K562 (cell line): ENCODE results near the gene NCKIPSD. TPM values are rescaled to one million over a fixed set of nuclear protein-coding genes. Genes with fewer than 3 reads are reported as not detected.
A peak's percentile ranks its signal among the peaks of the same experiment; 100 is the strongest.
"Not testable (repeated sequence)": the region's sequence is repeated elsewhere in the genome, so short reads cannot be mapped to it uniquely, and the experiment has no call there.

Source experiments
- ATAC-seq: fragments of 200-7000 bp; cut with Tn5 transposase; 3 replicates; pipeline ENCODE4 v1.9.1; 2020; ENCODE audit warnings: moderate library complexity
- BruUV-seq: library from RNA; stranded (reverse); fragments of 400-500 nt; replicated peaks from 2 replicates; lab custom pipeline; 2021; lab: Mats Ljungman, UMichigan
- CTCF ChIA-PET: fragments of 300-600 bp; formaldehyde crosslinking; extraction: SDS; loops from one replicate; lab custom pipeline; 2021; ENCODE audit warnings: low intra/inter-chr PET ratio; lab: Yijun Ruan, JAX
- POLR2A ChIA-PET: fragments of 300-600, 350-650 bp; sonication (Branson Sonifier 250); formaldehyde crosslinking; extraction: SDS; loops from one replicate; lab custom pipeline; 2021; ENCODE audit warnings: antibody characterized with exemption, inconsistent platforms; lab: Yijun Ruan, JAX
- DNase-seq, 4 experiments: peaks; one replicate each; pipeline versions ENCODE4 v3.0.0 to v3.0.0-alpha.2; 2011 to 2018; ENCODE audit warnings: low spot score in 3 of 4, mixed read lengths in 3 of 4; ENCODE audit errors: extremely low read depth in 1 of 4
- FAIRE-seq: peaks from 2 replicates; lab custom pipeline; 2011; peaks lifted over from hg19 to GRCh38; lab: Jason Lieb, UNC
- H2AFZ ChIP-seq: 2 replicates; pipeline ENCODE4 v1.6.0; 2011; ENCODE audit warnings: low read depth, low read length, control low read depth, inconsistent platforms
- H3K27ac ChIP-seq: fragments of 200-600 bp; 3 replicates; pipeline ENCODE4 v1.8.0; 2011; ENCODE audit warnings: low read depth, mild to moderate bottlenecking, control low read depth, inconsistent platforms, low read length, moderate library complexity, mixed read lengths; ENCODE audit errors: extremely low read depth
- H3K27me3 ChIP-seq, 2 experiments: fragments of 300-600 bp in 1 of 2; 2 replicates in 1 of 2; 3 replicates in 1 of 2; pipeline versions ENCODE4 v1.6.0 to v1.8.0; 2011; ENCODE audit warnings: inconsistent platforms in 2 of 2, low read length in 2 of 2, mild to moderate bottlenecking in 1 of 2, mixed read lengths in 1 of 2, moderate library complexity in 1 of 2; ENCODE audit not compliant: control insufficient read depth in 2 of 2, insufficient read depth in 2 of 2
- H3K36me3 ChIP-seq: fragments of 300-600 bp; 3 replicates; pipeline ENCODE4 v1.8.0; 2011; ENCODE audit warnings: mild to moderate bottlenecking, low read length, inconsistent platforms; ENCODE audit not compliant: control insufficient read depth, insufficient read depth
- H3K4me1 ChIP-seq, 2 experiments: fragments of 200-600 bp in 1 of 2; replicated peaks in 1 of 2; 2 replicates in 1 of 2; 3 replicates in 1 of 2; pipeline versions ENCODE4 v1.5.1 to v1.8.0; 2011; ENCODE audit warnings: inconsistent platforms in 2 of 2, low read length in 2 of 2, mild to moderate bottlenecking in 1 of 2, mixed read lengths in 1 of 2, moderate library complexity in 1 of 2; ENCODE audit not compliant: control insufficient read depth in 2 of 2, insufficient read depth in 2 of 2
- H3K4me2 ChIP-seq: 2 replicates; pipeline ENCODE4 v1.6.1; 2011; ENCODE audit warnings: low read length, control low read depth, inconsistent platforms, mixed read lengths; ENCODE audit not compliant: insufficient read depth
- H3K4me3 ChIP-seq: fragments of 200-600 bp; sonication (generic), shearing (Covaris generic); 2 replicates; pipeline ENCODE4 v1.5.1; 2016; ENCODE audit warnings: control low read depth, inconsistent platforms
- H3K79me2 ChIP-seq: fragments of 200-600 bp; 3 replicates; pipeline ENCODE4 v1.8.0; 2011; ENCODE audit warnings: low read length, inconsistent platforms; ENCODE audit not compliant: control insufficient read depth, insufficient read depth
- H3K9ac ChIP-seq, 2 experiments: 2 replicates each; pipeline versions ENCODE4 v1.6.0 to v1.6.1; 2011; ENCODE audit warnings: low read depth in 2 of 2, low read length in 2 of 2, control low read depth in 1 of 2, inconsistent platforms in 1 of 2, mild to moderate bottlenecking in 1 of 2, mixed read lengths in 1 of 2; ENCODE audit not compliant: insufficient read depth in 1 of 2
- H3K9me1 ChIP-seq: one replicate; pipeline ENCODE4 v1.6.0; 2011; ENCODE audit warnings: inconsistent platforms, mild to moderate bottlenecking, low read length, moderate library complexity; ENCODE audit not compliant: control insufficient read depth, insufficient read depth
- H3K9me3 ChIP-seq: replicated peaks from 2 replicates; pipeline ENCODE4 v1.5.1; 2011; ENCODE audit warnings: low read depth, low read length, inconsistent platforms; ENCODE audit not compliant: control insufficient read depth, insufficient read depth
- H4K20me1 ChIP-seq: replicated peaks from 2 replicates; pipeline ENCODE4 v1.6.1; 2011; ENCODE audit warnings: low read length, inconsistent platforms, mixed read lengths; ENCODE audit not compliant: control insufficient read depth, insufficient read depth
- ATF4 ChIP-seq: fragments of 450-650 bp; formaldehyde crosslinking; IDR thresholded peaks from 2 replicates; pipeline ENCODE4 v1.4.0; 2022; ENCODE audit warnings: mild to moderate bottlenecking, moderate library complexity
- BRF1 ChIP-seq: IDR thresholded peaks from 3 replicates; pipeline ENCODE4 v1.6.1; 2011; ENCODE audit warnings: borderline replicate concordance, mild to moderate bottlenecking; ENCODE audit not compliant: insufficient read length; ENCODE audit errors: extremely low read depth
- CBX1 ChIP-seq: sonication (generic); IDR thresholded peaks from 2 replicates; pipeline ENCODE4 v1.6.1; 2016; ENCODE audit warnings: antibody characterized with exemption, low read depth, mild to moderate bottlenecking
- CTBP1 ChIP-seq: fragments of 450-650 bp; IDR thresholded peaks from 2 replicates; pipeline ENCODE4 v1.6.1; 2016; ENCODE audit warnings: borderline replicate concordance
- HNRNPH1 ChIP-seq: fragments of 200-400 bp; formaldehyde crosslinking; optimal IDR thresholded peaks from 2 replicates; pipeline ENCODE3; 2017; ENCODE audit warnings: low read depth, mild to moderate bottlenecking, low read length, moderate library complexity
- RFX1 ChIP-seq: fragments of 450-650 bp; IDR thresholded peaks from 2 replicates; pipeline ENCODE4 v1.6.1; 2016; ENCODE audit warnings: mild to moderate bottlenecking, moderate library complexity
- SLC30A9 ChIP-seq: fragments of 250-450 bp; sonication (Bioruptor Pico); IDR thresholded peaks from 2 replicates; pipeline ENCODE4 v1.8.0; 2022; ENCODE audit warnings: mild to moderate bottlenecking, moderate library complexity
- U2AF2 ChIP-seq: fragments of 200-400 bp; formaldehyde crosslinking; optimal IDR thresholded peaks from 2 replicates; pipeline ENCODE3; 2017; ENCODE audit warnings: low read depth, mild to moderate bottlenecking, low read length
- ZNF232 ChIP-seq: sonication (generic); formaldehyde crosslinking; IDR thresholded peaks from 2 replicates; pipeline ENCODE4 v1.8.0; 2022; ENCODE audit warnings: mild to moderate bottlenecking, missing genetic modification reagents
- WGBS: fragments of 100-300 bp; shearing (Covaris generic); methylation state at CpG from one replicate; pipeline ENCODE4 v1.1.6; 2016; ENCODE audit warnings: low coverage, mixed read lengths; ENCODE audit not compliant: insufficient coverage; ENCODE audit errors: missing lambda C conversion rate; 5-methylcytosine and 5-hydroxymethylcytosine counted together
- in situ Hi-C: fragments of 300-500 bp; cut with MboI; formaldehyde crosslinking; loops from 4 replicates; pipeline ENCODE4 v1.15.0; 2018; ENCODE audit warnings: inconsistent platforms, mixed read lengths
- intact Hi-C: fragments of 100-400 bp; cut with micrococcal nuclease; formaldehyde crosslinking; loops from 2 replicates; pipeline ENCODE4 v1.14.2; 2022
- polyA plus RNA-seq, 8 experiments: library from polyadenylated mRNA; depleted of rRNA in 4 of 8; stranded (reverse) in 5 of 8; unstranded in 3 of 8; fragments of >200 nt; fragmentation: Nextera tagmentation in 2 of 8; fragmentation: Illumina TruSeq in 1 of 8; extraction: Ambion mirVana in 2 of 8; extraction: Trizol in 1 of 8; gene quantifications; 2 replicates each; pipeline versions ENCODE4 v1.2.1 to v1.2.3, GENCODE V29; 2011 to 2014; ENCODE audit warnings: inconsistent platforms in 1 of 8, missing spikeins in 1 of 8
- total RNA-seq, 7 experiments: library from RNA; depleted of rRNA in 6 of 7; stranded (reverse); fragments of >200 nt in 6 of 7; fragmentation: Illumina TruSeq in 2 of 7; extraction: Trizol in 2 of 7; gene quantifications; 2 replicates each; pipeline versions ENCODE4 v1.2.1 to v1.2.3, GENCODE V29; 2011 to 2021; ENCODE audit warnings: low replicate concordance in 1 of 7

The NCKIPSD gene
- total and polyA plus RNA-seq, 9 of the 15 experiments (the other 6 are each of a cell fraction or from before 2014, with no cell fraction given) = 0.49 to 24.4 (median 12.3) TPM

GRCh38 chr3:48685603-48686511, at the start of gene NCKIPSD (continued):
- TF ChIP-seq SLC30A9 = no peak
- TF ChIP-seq HNRNPH1 = no peak
- TF ChIP-seq CTBP1 = peak; percentile 96
- no peak for TF ChIP-seq U2AF2
- TF ChIP-seq BRF1 = no peak
- no peak for TF ChIP-seq CBX1
- TF ChIP-seq ZNF232 = no peak
- no peak for TF ChIP-seq ATF4 (CRISPR knock-in tag)

- H3K9me3 ChIP-seq, H3K9me1 ChIP-seq, H2AFZ ChIP-seq, intact Hi-C loops, in situ Hi-C loops, BruUV-seq, H3K79me2 ChIP-seq, H3K4me1 ChIP-seq, CTCF ChIA-PET, H3K9ac ChIP-seq, H3K4me3 ChIP-seq, H3K36me3 ChIP-seq, H4K20me1 ChIP-seq, DNase-seq, FAIRE-seq, H3K27me3 ChIP-seq, ATAC-seq, H3K4me2 ChIP-seq, H3K27ac ChIP-seq: not testable (repeated sequence)
- POLR2A ChIA-PET = interaction anchor here (0.6 to 0.9 kb wide), 3 partner anchors 14 to 163 kb away, joined by 3 to 7 read pairs (median 5); no protein-coding TSS in a partner anchor
- 21% methylated on average over 5 of the region's 8 CpGs for WGBS
- peak; percentile 63 for TF ChIP-seq RFX1
These were observed 49.5 kb upstream of the NCKIPSD start for GRCh38 chr3:48735075-48735767.

- FAIRE-seq, intact Hi-C loops, in situ Hi-C loops, H3K27me3 ChIP-seq, H3K9ac ChIP-seq, H3K27ac ChIP-seq, CTCF ChIA-PET, DNase-seq, H3K4me3 ChIP-seq, H3K4me1 ChIP-seq, POLR2A ChIA-PET, H2AFZ ChIP-seq, H3K79me2 ChIP-seq, H3K36me3 ChIP-seq, H3K9me1 ChIP-seq, H3K9me3 ChIP-seq, ATAC-seq, H4K20me1 ChIP-seq, H3K4me2 ChIP-seq, BruUV-seq: not testable (repeated sequence)
- no CpG with 5 or more reads among the region's 25 CpGs for WGBS
These were observed 48.8 kb upstream of the NCKIPSD start for GRCh38 chr3:48734541-48734940.
